B cell (primary cell): Measurements from ENCODE around the gene PIP4K2C. TPM values are rescaled to one million over a fixed set of nuclear protein-coding genes. Genes with fewer than 3 reads are reported as not detected.

Source experiments
- ATAC-seq: fragments of 200-7000 bp; cut with Tn5 transposase; one replicate; pipeline ENCODE4 v1.10.0; 2021; ENCODE audit warnings: low read depth, mild to moderate bottlenecking, moderate number of reproducible peaks, moderate library complexity
- CTCF ChIA-PET: fragments of 350-600 bp; sonication (Branson Sonifier 250); formaldehyde crosslinking; loops from one replicate; lab custom pipeline; 2021; ENCODE audit warnings: antibody characterized with exemption, inconsistent platforms; lab: Charles Lee
- POLR2A ChIA-PET: fragments of 350-600 bp; sonication (Branson Sonifier 250); formaldehyde crosslinking; loops from one replicate; lab custom pipeline; 2021; ENCODE audit warnings: antibody characterized with exemption; lab: Charles Lee
- DNase-seq: peaks from one replicate; pipeline ENCODE4 v3.0.0; 2013
- H2AFZ ChIP-seq: 2 replicates; pipeline ENCODE4 v1.6.1; 2012; ENCODE audit warnings: mild to moderate bottlenecking, low read depth, low read length; ENCODE audit not compliant: insufficient read depth, poor library complexity, severe bottlenecking
- H3K27ac ChIP-seq, 2 donors: 1 replicate in 1 of 2; 2 replicates in 1 of 2; pipeline ENCODE4 v1.5.1; 2012 to 2013; ENCODE audit warnings: low read length in 2 of 2, mild to moderate bottlenecking in 2 of 2, moderate library complexity in 1 of 2
- H3K27me3 ChIP-seq, 4 experiments: fragments of 200-600 bp in 1 of 4; sonication (generic) in 1 of 4; replicated peaks in 1 of 4; 1 replicate in 2 of 4; 2 replicates in 2 of 4; pipeline versions ENCODE4 v1.6.1 to v1.7.0; 2013 to 2016; ENCODE audit warnings: low read length in 3 of 4, mild to moderate bottlenecking in 2 of 4, mixed read lengths in 1 of 4, moderate library complexity in 1 of 4; ENCODE audit not compliant: insufficient read depth in 4 of 4, control insufficient read depth in 3 of 4; ENCODE audit errors: control extremely low read depth in 1 of 4
- H3K36me3 ChIP-seq, 2 experiments: replicated peaks in 1 of 2; 1 replicate in 1 of 2; 2 replicates in 1 of 2; pipeline versions ENCODE4 v1.6.1 to v1.7.1; 2013; ENCODE audit warnings: low read length in 1 of 2; ENCODE audit not compliant: insufficient read depth in 2 of 2, control insufficient read depth in 1 of 2; ENCODE audit errors: control extremely low read depth in 1 of 2, extremely low read depth in 1 of 2
- H3K4me1 ChIP-seq, 2 donors: fragments of 200-600 bp in 1 of 2; sonication (generic) in 1 of 2; 1 replicate in 1 of 2; 2 replicates in 1 of 2; pipeline versions ENCODE4 v1.5.1 to v1.6.1; 2013 to 2017; ENCODE audit warnings: low read length in 2 of 2; ENCODE audit not compliant: control insufficient read depth in 2 of 2, insufficient read depth in 2 of 2
- H3K4me2 ChIP-seq: replicated peaks from 2 replicates; pipeline ENCODE3; 2012; ENCODE audit warnings: mild to moderate bottlenecking, low read depth, low read length; ENCODE audit not compliant: poor library complexity, severe bottlenecking
- H3K4me3 ChIP-seq, 5 experiments: fragments of 200-600 bp in 1 of 5; sonication (generic) in 1 of 5; 1 replicate in 3 of 5; 2 replicates in 2 of 5; pipeline versions ENCODE4 v1.5.1 to v1.7.0; 2011 to 2016; ENCODE audit warnings: low read length in 4 of 5, mild to moderate bottlenecking in 4 of 5, low read depth in 2 of 5, control low read depth in 1 of 5, moderate library complexity in 1 of 5; ENCODE audit not compliant: insufficient read depth in 1 of 5; ENCODE audit errors: control extremely low read depth in 1 of 5, extremely low read depth in 1 of 5
- H3K79me2 ChIP-seq: fragments of 200-600 bp; sonication (generic); one replicate; pipeline ENCODE4 v1.6.0; 2016; ENCODE audit warnings: low read length; ENCODE audit not compliant: control insufficient read depth, insufficient read depth
- H3K9ac ChIP-seq: fragments of 200-600 bp; sonication (generic); 2 replicates; pipeline ENCODE4 v1.6.1; 2017; ENCODE audit warnings: mild to moderate bottlenecking, low read length, moderate library complexity
- H3K9me3 ChIP-seq, 3 donors: one replicate each; pipeline versions ENCODE4 v1.6.1 to v1.7.1; 2013; ENCODE audit warnings: low read length in 2 of 3; ENCODE audit not compliant: control insufficient read depth in 2 of 3, insufficient read depth in 1 of 3; ENCODE audit errors: control extremely low read depth in 1 of 3
- H4K20me1 ChIP-seq: 2 replicates; pipeline ENCODE4 v1.6.0; 2012; ENCODE audit warnings: mild to moderate bottlenecking, low read length; ENCODE audit not compliant: insufficient read depth, control insufficient read depth, poor library complexity, severe bottlenecking
- H3K27ac Mint-ChIP-seq: one replicate; pipeline ENCODE4 v1.8.0; 2021; ENCODE audit warnings: mixed read lengths
- H3K27me3 Mint-ChIP-seq: one replicate; pipeline ENCODE4 v1.8.0; 2021; ENCODE audit warnings: mixed read lengths
- H3K4me1 Mint-ChIP-seq: one replicate; pipeline ENCODE4 v1.8.0; 2021; ENCODE audit warnings: mixed read lengths
- H3K4me3 Mint-ChIP-seq: one replicate; pipeline ENCODE4 v1.8.0; 2021; ENCODE audit warnings: mixed read lengths
- H3K9me3 Mint-ChIP-seq: one replicate; pipeline ENCODE4 v1.8.0; 2022; ENCODE audit warnings: mixed read lengths; ENCODE audit not compliant: insufficient read depth
- EZH2 ChIP-seq: IDR thresholded peaks from 2 replicates; pipeline ENCODE4 v1.6.1; 2012; ENCODE audit warnings: borderline replicate concordance, low read depth, mild to moderate bottlenecking, moderate library complexity, low read length; ENCODE audit not compliant: insufficient read depth, poor library complexity, severe bottlenecking
- WGBS: methylation state at CpG from one replicate; pipeline ENCODE4 v1.1.5; 2013; ENCODE audit warnings: missing lambda C conversion rate; ENCODE audit not compliant: insufficient coverage; 5-methylcytosine and 5-hydroxymethylcytosine counted together
- intact Hi-C: fragments of 100-400 bp; cut with micrococcal nuclease; formaldehyde crosslinking; loops from one replicate; pipeline ENCODE4 v1.10.0; 2022
- polyA plus RNA-seq: library from polyadenylated mRNA; depleted of rRNA; stranded (reverse); fragments of >200 nt; gene quantifications from 2 replicates; pipeline ENCODE4 v1.2.3, GENCODE V29; 2012
- total RNA-seq, 2 donors: library from RNA; stranded (reverse); fragments of 120-200 nt in 1 of 2; gene quantifications; 1 replicate in 1 of 2; 2 replicates in 1 of 2; pipeline versions ENCODE4 v1.2.3 to v1.2.4, GENCODE V29; 2013 to 2022
- TF ChIP-seq, protein P1 (sequence below): fragments of 200-600 bp; IDR thresholded peaks from one replicate; pipeline ENCODE4 v1.8.0; 2022; ENCODE audit warnings: antibody characterized with exemption, mild to moderate bottlenecking

PIP4K2C gene
- total and polyA plus RNA-seq, 2 donors (not counting 1 experiment from before 2014, with no cell fraction given) = 20.1 to 21.3 TPM

DNA sequence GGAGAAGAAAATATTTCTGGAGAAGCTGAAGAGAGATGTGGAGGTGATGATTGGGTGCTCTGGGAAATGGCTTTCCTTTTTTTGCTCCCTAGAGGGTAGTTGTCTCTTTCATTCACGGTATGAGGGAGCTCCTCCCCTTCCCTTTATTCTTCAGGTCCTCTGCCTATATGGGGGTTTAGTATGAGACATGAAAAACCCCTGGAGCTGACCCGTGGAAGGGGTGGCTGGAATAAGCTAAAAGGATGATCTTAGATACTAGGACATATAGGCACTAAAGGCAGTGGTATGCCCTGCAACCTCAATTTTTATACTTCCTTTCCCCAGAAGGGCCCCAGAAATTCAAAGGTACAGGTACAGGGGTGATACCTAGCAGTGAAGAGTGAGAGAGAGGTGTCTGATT, 9.4 kb downstream of the PIP4K2C start:
- Histone ChIP-seq H3K4me3 (no peak overlapping the region), H2AFZ (no peak overlapping the region), H3K27me3 (peaks cover 0 to 14% (median 2%) of the 10 kb centered on the region in 4 experiments), H3K4me2 (no peak overlapping the region), H3K9ac (no peak overlapping the region), H3K4me1 (peaks cover 11% of the 10 kb centered on the region in 2 donors), H4K20me1 (no peaks in the 10 kb centered on the region), H3K9me3 (peaks cover 0 to 9% (median 0%) of the 10 kb centered on the region in 3 donors), H3K36me3 (peaks cover 16 to 54% of the 10 kb centered on the region in 2 experiments), H3K27ac (no peak overlapping the region), H3K79me2 (no peaks in the 10 kb centered on the region)
- Mint-ChIP-seq H3K4me3 (no peak overlapping the region), H3K4me1 (peaks cover 17% of the 10 kb centered on the region), H3K27me3 (peaks cover 7% of the 10 kb centered on the region), H3K9me3 (no peaks in the 10 kb centered on the region), H3K27ac (no peak overlapping the region)
- intact Hi-C loops = no loop called here
- no peak for DNase-seq
- WGBS = no CpG with 5 or more reads among the region's 2 CpGs
- ChIA-PET POLR2A (no interaction called here), CTCF (interaction anchor here (0.8 to 1.1 kb wide), 3 partner anchors 12 to 21 kb away, joined by 3 read pairs; no protein-coding TSS in a partner anchor)
- TF ChIP-seq, protein P1, sequence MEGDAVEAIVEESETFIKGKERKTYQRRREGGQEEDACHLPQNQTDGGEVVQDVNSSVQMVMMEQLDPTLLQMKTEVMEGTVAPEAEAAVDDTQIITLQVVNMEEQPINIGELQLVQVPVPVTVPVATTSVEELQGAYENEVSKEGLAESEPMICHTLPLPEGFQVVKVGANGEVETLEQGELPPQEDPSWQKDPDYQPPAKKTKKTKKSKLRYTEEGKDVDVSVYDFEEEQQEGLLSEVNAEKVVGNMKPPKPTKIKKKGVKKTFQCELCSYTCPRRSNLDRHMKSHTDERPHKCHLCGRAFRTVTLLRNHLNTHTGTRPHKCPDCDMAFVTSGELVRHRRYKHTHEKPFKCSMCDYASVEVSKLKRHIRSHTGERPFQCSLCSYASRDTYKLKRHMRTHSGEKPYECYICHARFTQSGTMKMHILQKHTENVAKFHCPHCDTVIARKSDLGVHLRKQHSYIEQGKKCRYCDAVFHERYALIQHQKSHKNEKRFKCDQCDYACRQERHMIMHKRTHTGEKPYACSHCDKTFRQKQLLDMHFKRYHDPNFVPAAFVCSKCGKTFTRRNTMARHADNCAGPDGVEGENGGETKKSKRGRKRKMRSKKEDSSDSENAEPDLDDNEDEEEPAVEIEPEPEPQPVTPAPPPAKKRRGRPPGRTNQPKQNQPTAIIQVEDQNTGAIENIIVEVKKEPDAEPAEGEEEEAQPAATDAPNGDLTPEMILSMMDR = no peak
- TF ChIP-seq EZH2 = no peak
- no peak for ATAC-seq

DNA sequence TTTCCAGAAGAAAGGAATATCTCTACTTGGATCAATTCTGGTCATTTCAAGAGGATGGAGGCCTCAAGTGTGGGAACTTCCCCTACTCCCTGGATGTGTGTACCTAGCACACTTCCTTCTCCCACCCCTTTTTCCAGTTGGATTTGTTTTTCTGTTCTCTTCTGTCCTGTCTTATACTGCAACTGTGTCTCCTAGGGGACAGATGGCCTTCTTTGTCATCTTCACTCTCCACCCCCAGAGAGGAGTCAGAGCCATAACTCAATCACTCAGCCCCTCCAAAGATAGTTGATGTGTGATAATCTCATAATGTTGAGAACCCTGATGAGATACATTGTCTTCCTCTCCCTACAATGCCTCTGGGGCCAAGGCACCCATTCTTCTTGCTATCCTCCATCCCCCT, 11.6 kb downstream of the PIP4K2C start:
- peaks cover 11% of the 10 kb centered on the region in 2 donors for H3K4me1 ChIP-seq
- Mint-ChIP-seq H3K4me1 (peaks cover 19% of the 10 kb centered on the region), H3K27me3 (peaks cover 18% of the 10 kb centered on the region), H3K9me3 (no peaks in the 10 kb centered on the region), H3K4me3 (no peak overlapping the region), H3K27ac (no peak overlapping the region)
- H3K9me3 ChIP-seq = peaks cover 0 to 11% (median 0%) of the 10 kb centered on the region in 3 donors
- H3K4me2 ChIP-seq = no peak overlapping the region
- ATAC-seq (no peak), DNase-seq (no peak)
- H3K9ac ChIP-seq = no peak overlapping the region
- ChIA-PET POLR2A (no interaction called here), CTCF (interaction anchor here (1.5 kb wide), 1 partner anchor 18 kb away, joined by 5 read pairs; no protein-coding TSS in a partner anchor)
- no peak overlapping the region for H3K27ac ChIP-seq
- peaks cover 5 to 35% of the 10 kb centered on the region in 2 experiments for H3K36me3 ChIP-seq
- H3K79me2 ChIP-seq = no peaks in the 10 kb centered on the region
- H2AFZ ChIP-seq = no peak overlapping the region
- intact Hi-C loops = no loop called here
- no peak overlapping the region for H3K4me3 ChIP-seq
- no peak for TF ChIP-seq EZH2
- TF ChIP-seq, protein P1 = no peak
- H4K20me1 ChIP-seq = no peaks in the 10 kb centered on the region
- peaks cover 0 to 29% (median 8%) of the 10 kb centered on the region in 4 experiments for H3K27me3 ChIP-seq
